Stimulated activated CD4-positive, alpha-beta T cell treated with anti-CD3 and anti-CD28 coated beads, Interleukin-4, amount 100 ng/mL, for 48 hours (primary cell): ENCODE results near the gene PANX2.

Experiments
- DNase-seq, 2 donors: peaks; one replicate each; pipeline ENCODE4 v3.0.0-alpha.2; 2020; ENCODE audit warnings: low read depth in 2 of 2

The PANX2 gene

DNA sequence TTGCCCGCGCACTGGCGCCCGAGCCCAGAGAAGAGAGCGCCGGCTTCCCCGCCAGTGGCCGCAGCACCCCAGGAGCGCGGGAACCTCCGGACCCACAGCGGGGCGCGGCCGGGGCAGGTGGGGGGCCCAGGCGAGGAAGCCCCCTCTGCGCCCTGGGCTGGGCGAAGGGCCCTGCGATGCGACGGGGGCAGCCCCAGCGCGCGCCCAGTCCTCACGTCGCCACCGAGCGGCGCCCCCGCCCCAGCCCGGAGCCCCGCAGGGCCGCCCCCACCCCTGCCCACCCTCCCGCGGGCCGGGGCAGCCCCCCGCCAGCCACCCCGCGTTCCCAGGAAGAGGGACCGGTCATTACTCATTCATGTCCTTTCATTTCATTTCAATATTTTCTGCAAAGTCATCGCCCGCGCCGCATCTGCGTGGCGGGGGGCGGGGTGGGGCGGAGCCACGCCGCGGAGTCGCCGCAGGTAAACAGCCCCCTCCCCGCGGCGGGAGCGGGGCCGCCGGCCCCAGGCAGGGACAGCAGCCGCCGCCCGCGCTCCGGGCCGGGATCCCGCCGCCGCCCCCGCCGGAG lies 673 bp upstream of the PANX2 start:
- DNase-seq: peak; percentile 44 to 45

DNA sequence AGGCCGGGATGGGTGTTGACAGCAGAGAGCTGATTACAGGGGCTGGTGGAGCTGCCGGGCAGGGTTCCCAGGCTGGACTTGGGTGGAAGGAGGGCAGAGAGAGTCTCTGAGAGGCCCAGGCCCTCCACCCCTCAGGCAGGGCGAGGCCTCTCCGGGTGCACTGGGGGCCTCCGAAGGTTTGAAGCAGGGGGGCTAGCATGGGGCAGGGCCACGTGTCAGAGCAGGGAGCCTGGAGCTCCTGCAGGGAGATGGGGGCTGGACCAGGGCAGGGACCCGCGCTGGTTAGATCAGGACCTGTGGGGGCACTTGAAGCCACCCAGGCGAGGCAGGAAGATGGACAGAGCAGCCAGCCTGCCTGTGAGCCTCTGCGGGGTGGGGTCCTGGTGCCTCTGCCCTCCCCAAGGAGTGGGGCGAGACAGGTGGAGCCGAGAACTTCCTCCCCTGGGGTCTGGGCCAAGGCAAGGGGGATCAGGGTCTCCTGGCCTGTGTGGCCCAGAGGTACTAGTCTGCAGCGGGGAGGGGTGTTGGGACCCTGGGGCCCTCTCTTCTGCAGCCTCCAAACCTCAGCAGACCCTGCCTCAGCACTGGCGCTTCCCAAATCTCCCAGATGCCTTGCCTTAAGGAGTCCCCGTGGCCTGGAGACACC lies 911 bp downstream of the PANX2 start:
- no peak for DNase-seq

- no peak for DNase-seq
These were observed 1.5 kb downstream of the PANX2 start for GRCh38 chr22:50171965-50172421.

DNA sequence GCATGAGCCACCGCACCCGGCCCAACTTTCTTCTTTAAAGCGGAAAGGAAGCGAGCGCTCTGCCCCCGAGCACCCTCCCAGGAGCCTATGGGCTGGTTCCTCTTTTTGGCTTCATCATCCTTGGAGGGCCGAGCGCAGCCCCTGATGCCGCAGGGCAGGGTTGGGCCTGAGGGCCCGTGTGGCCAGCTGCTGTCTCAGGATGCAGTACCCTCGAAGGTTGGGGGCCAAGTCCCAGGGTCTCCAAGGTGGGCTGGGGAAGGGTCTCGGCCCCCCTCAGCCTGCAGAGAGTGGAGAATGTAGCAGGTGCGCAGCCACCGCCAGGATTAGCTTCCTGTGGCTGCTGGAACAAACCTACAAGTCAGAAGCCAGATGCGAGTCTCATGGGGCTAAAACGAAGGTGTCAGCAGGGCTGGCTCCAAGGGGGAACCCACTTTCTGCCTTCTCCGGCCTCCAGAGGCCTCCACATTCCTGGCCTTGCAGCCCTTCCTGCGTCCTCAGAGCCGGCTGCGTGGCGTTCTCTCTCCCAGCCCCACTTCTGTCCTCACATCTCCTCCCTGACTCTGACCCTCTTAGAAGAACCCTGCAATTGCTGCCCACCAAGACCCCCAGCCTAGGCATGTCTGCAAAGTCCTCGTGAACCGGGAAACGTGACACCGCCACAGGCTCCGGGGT lies 2.9 kb downstream of the PANX2 start:
- DNase-seq: no peak

- no peak for DNase-seq
These were observed 3.4 kb downstream of the PANX2 start for GRCh38 chr22:50173983-50174355.

DNA sequence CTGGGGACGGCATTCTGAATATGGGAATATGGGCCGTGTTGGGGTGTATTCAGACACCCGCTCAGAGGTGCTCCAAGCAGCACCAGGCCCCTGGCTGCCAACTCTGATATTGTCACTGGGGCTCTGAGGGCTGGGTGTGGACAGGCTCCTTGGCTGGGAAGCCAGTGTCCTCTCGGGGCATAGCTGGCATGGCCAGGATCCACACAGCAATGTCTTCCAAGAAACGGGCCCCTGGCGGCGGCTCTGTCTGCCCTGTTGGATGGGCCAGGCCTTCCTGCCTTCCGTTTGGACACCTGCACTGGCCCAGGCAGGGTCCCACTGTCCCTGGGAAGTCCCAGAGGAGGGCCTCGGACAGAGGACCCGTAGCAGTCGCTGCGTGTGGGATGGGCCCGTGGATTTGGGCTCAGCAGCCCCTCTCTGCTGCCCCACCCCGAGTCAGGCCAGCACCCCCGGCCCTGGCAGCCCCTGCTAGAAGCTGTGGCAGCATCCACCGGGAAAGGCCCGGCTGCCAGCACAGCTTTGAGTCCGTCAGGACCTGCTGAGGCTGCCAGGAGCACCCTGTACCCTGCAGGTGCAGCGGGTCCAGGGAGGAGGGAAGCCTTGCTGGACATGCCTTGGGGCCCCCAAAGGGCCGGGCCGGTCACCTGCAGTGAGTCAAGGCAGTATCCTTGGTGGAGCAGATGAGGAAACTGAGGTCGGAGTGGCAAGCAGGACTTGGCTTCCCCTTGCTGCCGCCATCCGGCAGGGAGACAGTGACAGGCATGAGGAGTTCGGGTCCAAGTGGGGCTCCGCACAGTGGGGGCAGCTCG lies 4.1 kb downstream of the PANX2 start:
- no peak for DNase-seq

DNA sequence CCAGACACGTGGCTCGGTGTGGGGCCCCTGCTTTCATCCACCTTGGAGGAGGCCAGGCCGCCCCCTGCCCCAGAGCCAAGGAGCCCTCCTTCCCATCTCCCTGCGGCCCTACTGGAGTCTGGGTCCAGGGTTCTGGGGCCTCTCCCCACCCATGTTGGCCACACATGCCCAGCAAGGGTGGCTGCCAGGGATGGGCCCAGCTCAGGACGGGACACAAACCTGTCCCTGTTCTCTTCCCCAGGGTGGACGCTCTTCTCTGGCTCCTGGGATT lies 4.6 kb downstream of the PANX2 start:
- no peak for DNase-seq

GRCh38 chr22:50175921-50176849 lies 5.7 kb downstream of the PANX2 start:
- no peak for DNase-seq

DNA sequence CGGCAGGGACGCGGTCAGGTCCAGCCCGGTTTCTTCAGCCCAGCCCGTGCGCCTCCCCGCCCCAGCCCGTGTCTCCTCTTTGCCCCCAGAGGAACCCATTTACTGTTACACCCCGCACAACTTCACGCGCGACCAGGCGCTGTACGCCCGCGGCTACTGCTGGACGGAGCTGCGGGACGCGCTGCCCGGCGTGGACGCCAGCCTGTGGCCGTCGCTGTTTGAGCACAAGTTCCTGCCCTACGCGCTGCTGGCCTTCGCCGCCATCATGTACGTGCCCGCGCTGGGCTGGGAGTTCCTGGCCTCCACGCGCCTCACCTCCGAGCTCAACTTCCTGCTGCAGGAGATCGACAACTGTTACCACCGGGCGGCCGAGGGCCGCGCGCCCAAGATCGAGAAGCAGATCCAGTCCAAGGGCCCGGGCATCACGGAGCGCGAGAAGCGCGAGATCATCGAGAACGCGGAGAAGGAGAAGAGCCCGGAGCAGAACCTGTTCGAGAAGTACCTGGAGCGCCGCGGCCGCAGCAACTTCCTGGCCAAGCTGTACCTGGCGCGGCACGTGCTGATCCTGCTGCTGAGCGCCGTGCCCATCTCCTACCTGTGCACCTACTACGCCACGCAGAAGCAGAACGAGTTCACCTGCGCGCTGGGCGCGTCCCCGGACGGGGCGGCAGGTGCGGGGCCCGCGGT lies 6.5 kb downstream of the PANX2 start:
- DNase-seq: no peak

- DNase-seq: no peak
These were observed 7.3 kb downstream of the PANX2 start for GRCh38 chr22:50177537-50178470.

- DNase-seq: no peak
These were observed 7.9 kb downstream of the PANX2 start for GRCh38 chr22:50178471-50178864.

DNA sequence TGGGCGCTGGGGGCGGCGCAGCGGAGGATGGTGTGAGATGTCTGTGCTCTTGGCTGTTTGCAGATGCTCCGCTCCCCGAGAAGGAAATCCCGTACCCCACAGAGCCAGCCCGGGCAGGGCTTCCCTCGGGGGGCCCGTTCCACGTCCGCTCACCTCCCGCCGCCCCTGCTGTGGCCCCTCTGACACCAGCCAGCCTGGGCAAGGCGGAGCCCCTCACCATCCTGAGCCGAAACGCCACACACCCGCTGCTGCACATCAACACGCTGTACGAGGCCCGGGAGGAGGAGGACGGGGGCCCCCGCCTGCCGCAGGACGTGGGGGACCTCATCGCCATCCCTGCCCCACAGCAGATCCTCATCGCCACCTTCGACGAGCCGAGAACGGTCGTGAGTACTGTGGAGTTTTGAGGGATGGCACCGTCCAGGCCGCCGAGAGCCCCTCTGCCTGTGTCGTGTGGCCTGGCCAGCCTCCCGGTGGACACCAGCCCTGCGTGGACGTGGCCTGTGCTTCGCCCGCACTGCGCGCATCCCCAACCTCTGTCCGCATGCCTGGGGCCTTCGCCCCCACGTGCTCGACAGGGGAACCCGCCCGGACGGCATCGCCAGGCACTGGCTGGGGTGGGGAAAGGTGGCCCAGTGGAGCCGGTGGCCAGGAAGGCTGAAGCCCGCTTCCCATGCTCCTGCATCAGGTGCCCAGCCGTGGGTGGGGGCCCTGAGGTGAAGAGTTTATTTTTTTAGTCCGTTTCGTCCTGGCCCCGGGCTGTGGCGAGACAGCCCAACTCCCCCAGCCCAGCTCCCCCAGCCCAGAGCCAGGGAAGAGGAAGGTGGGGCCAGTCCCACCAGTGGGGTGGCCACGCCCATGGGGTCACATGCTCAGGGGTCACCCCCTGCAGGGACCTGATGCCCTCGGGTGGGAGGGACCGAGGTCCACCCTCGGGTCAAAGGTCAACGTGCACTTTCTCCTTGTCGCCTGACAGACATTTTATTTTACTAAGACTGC lies 8.6 kb downstream of the PANX2 start:
- DNase-seq: no peak

DNA sequence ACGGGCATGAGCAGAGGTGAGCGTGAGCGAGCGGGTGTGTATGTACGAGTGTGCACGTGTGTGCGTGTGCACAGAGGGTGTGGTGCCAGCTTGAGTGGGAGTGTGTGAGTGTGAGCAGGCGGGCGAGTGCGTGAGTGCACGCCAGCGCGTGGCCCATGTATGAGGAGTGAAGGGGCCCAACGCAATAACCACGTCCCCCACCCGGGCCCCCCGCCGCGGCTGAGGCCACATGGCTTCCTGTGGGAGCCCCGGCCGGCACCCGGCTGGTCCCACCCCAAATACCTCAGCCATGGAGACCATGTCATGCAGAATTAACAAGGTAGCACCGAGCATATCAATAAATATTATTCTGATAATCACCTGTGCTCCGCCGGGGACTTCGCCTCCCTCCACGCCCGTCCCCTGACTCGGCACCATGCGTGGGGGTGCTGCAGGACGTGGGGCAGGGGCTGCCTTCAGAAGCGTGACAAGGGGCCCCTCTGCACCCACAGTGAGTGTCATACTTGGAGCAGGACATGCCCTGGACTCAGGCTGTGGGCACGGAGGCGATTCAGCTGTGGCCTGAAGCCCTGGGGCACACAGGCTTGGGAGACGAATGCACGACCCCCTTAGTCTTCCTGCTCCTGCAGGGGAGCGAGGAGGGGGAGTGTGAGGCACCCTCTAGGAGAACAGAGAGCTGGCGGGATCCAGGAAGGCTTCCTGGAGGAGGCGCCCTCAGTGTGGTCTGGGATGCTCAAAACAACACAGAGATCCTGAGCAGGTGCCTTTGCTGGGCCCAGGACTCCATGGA lies 9.6 kb downstream of the PANX2 start:
- DNase-seq: no peak

- no peak for DNase-seq
These were observed 10.4 kb downstream of the PANX2 start for GRCh38 chr22:50180727-50181521.

DNA sequence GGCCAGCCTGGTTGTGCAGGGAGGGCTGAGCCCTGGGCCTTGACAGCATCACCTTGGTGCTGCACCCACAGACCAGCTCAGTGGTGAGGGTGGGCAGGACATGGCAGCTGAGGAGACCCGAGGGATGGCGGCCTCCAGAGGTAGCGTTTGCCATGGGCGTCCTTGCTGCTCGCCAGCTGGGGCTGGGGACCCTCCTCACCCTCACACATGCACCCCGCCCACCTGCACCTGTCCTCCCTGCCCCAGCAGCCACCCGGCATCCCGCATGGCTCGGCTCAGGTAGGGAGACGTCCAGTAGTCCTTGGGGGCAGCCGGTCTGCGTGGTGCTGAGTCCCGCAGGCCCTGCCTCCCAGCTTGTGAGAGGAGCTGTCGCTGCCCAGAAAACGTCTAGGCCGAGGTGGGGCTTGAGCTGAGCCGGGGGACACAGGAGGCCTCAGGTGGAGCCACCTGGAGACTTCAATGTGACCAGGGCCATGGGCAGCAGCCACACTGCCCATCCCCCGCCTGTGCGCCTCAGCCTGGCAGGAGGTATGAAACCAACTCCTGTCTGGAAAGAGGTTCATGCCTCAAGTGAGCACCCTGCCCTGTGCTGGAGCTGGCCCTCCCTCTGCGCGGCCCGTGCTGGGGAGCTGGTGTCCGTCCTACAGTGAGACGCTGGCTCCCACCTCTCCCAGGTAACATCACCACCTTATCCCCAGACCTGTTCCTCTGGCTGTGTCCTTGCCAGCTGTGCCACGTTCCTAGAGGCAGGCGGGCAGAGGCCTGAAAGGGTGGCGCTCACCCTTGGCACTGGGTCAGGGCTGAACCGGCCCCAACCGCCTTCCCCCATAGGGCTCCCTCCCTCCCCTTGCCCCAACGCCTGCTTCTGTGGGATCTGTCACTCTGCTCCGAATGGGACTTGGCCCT lies 11.9 kb downstream of the PANX2 start:
- no peak for DNase-seq
